HG02943 (cell line): ENCODE measurements around the gene ADD3.

Source experiments
- ATAC-seq: cut with Tn5 transposase; IDR thresholded peaks from one replicate; pipeline ENCODE4 v1.9.1; 2021; ENCODE audit warnings: mild to moderate bottlenecking, low read depth, moderate library complexity; ENCODE audit not compliant: unreplicated experiment

ADD3 gene

DNA sequence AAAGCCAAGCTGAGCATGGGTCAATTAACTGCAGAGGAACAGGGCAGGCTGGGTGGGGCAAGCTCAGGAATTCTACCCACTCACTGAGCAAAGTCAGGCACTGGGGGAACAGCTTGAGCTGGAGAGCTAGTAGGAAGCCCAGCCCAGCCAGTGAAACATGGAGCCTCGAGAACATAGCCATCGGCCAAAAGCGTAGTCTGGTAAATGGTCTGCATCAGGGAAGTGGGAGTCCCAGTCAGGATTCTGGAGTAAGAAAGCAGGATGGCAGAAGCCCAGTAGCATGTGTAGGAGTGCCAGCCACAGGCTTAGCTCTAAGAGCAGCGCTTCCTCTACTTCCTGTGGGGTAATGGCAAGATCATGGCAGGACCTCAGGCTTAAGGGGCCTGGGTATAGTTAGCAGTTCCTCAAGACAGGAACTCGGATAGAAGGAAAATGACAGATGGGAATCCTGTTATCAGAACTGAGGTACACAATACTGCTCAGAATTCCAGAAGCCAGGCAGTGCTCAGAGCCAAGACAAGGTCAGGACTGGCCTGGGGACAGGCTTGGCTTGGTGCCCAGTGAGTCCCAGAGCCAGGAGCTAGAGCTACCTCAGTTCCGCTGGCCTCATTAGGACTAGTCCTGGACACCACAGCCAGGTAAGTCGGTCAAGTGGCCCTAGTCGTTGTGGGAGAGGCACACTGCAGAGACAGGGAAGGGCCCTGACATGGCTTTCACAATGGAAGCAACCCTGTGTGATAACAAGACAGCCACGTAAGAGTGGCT, 134.3 kb downstream of the ADD3 start:
- no peak for ATAC-seq

DNA sequence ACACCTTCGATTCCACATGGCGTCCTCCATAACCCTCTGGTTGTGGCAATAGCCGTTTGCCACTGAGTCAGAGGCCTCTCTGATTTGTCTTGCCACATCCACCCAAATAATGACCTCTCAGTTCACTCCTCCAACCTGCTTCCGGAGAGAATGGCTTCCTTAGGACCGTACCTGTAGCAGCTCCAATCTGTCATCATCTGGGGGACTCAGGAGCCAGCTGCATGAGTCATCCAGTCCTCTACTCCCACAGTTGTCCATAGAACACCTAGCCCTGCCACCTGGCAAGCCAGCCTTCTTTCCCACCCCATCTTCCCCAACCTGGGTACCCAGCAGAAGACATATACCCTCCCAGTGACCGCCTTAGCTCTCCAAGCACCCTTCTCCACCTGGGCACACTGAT, 135.2 kb downstream of the ADD3 start:
- ATAC-seq = no peak

DNA sequence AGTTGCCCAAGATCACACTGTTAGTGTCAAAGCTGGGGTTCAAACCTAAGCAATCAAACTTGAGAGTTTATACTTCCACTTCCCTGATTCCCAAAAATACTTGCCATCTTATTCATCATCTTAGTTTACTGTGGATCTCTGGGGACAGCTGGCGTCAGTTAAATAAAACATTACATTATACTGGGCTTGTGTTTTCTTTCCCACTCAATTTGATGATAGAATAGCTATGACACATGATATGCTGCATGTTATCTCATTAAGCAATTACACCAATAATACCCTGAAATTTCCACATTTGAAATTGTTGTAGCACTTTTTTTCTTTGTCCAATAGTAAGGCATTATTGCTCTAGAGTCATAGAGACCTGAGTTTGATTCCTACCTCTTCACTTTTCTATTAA, 136.7 kb downstream of the ADD3 start:
- ATAC-seq = no peak

DNA sequence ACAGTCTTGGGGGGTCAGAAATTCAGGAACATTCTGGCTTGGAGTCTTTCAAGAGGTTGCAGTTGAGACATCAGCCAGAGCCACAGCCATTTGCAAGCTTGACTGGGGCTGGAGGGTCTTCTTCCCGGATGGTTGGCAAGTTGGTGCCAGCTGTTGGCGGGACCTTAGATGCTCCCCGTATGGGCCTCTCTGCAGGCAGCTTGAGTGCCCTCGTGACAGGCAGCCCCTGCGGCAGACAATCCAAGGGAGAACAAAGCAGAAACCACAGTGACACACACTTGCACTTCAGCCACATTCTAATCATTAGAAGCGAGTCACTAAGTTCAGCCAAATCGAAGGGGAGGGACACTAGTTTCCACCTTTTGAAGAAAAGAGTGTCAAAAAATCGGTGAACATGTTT, 140.2 kb downstream of the ADD3 start:
- no peak for ATAC-seq

DNA sequence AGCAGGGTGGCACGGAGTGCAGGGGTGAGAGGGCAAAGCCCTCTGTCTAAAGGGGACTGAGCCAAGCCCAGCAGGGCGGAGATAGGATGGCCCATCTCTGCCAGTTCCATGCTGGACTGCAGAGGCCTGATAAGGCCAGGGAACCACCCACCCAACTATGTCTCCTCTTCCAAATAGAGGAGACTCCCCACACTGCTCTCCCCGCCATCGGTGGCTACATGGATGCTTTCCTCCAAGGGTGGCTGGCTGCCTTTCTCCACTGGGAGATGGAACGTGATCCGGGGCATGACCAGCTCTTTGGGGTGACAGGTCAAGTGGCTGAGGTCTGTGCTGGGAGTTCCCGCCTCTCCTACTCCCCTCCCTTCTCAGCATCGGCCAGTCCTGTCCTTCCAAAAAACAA, 141.5 kb downstream of the ADD3 start:
- ATAC-seq = no peak

DNA sequence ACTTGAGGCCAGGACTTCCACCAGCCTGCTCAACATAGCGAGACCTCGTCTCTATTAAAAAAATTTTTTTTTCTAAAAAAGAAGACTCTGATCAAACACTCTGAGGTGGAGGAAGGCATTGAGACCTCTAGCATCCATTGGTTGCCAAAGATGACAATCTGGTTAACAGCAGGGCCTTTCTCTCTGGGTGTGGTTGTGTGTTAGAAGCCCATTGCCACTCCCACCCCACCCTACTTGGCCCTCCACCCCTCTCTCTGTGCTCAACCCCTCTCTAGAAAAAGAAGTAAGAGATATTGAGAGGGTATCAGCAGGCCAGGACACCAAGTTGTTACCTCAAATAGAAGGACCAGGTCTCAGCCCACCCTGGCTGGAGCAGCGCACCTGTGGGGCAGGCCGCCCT, 142.3 kb downstream of the ADD3 start:
- ATAC-seq = no peak

DNA sequence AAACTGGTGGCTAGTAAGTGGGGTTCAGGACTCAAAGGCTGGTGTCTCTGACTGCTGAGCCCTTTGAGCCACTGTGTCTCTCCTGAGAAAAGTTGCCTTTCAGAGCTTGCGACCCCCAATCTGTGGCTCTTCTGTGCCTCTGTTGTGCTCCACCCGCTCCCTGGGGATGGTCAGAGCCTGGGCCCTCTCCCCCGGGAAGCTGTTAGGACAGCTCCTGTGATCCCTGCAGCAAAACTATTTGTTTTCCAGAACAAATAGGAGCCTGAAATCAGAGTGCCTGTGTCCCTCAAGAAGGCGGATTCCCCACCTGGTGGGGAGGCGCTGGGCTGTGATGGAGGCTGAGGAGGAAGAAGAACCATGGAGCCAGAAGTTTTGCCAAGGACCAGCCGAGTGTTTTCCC, 143.2 kb downstream of the ADD3 start:
- no peak for ATAC-seq

DNA sequence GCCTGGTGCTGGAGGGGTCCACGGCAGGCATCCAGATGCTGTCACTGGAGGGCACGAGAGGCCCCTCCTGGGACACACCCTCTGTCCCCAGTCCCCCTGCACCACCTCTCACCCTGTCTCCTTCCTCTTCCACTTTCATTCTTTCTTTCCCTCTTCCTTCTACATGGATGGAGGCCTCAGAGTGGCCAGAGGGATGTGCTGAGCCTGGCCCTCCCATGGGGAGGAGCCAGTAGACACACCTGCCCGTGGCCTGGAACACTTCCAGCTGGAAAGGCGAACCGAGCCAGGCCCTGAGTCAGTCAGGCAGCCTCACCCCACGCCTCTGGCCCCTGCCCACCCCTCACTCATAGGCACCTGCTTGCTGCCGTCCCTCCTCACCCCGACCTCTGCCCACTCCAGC, 143.7 kb downstream of the ADD3 start:
- ATAC-seq = no peak

DNA sequence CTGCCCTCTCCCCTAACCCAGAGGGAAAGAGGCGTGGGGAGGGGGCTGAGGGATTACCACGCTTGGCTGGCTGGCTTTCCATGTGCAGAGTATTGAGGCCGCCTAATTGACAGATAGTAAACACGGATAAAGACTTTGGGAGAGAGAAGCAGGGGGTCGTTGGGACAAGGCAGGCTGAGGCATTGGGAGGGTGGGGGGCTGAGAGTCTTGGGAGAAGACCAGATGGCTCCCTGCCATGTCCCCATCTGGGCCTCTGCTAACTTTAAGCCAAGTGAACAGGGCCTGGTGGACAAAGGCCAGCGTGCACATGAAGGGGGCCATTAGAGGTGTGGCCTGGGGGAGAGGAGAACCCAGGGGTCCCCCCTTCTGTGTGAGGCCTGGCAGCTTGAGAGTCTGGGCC, 144.2 kb downstream of the ADD3 start:
- no peak for ATAC-seq

DNA sequence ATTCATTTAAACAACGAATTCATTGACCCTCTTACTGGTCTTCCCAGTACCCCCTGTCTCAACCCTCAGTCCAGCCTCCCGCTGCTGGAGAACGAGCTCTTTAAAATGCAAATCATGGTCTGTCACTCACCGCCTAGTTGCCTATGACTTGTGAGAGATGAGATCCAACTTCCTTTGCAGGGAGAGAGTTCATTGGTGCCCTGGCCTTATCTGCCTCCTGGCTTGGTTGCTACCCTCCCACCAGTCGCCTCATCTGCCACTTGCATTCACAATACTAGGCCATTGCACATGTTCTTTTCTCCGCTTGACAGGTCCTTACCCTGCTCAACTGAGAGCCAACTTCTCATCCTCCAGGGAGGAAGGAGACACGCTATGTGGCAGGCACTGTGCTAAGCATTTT, 145.6 kb downstream of the ADD3 start:
- ATAC-seq = no peak

DNA sequence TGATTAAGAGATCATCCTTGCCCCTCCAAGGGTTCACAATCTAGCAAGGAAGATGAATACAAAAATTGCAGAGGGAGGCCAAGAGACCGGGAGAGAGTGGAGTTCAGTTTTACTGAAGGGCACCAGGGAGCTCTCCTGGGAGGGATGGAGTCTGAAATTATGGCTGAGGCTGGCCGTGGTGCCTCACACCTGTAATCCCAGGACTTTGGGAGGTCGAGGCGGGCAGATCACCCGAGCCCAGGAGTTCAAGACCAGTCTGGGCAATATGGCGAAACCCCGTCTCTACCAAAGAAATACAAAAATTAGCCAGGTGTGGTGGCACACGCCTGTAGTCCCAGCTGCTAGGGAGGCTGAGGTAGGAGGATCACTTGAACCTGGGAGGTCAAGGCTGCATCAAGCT, 148.3 kb downstream of the ADD3 start:
- ATAC-seq = no peak

DNA sequence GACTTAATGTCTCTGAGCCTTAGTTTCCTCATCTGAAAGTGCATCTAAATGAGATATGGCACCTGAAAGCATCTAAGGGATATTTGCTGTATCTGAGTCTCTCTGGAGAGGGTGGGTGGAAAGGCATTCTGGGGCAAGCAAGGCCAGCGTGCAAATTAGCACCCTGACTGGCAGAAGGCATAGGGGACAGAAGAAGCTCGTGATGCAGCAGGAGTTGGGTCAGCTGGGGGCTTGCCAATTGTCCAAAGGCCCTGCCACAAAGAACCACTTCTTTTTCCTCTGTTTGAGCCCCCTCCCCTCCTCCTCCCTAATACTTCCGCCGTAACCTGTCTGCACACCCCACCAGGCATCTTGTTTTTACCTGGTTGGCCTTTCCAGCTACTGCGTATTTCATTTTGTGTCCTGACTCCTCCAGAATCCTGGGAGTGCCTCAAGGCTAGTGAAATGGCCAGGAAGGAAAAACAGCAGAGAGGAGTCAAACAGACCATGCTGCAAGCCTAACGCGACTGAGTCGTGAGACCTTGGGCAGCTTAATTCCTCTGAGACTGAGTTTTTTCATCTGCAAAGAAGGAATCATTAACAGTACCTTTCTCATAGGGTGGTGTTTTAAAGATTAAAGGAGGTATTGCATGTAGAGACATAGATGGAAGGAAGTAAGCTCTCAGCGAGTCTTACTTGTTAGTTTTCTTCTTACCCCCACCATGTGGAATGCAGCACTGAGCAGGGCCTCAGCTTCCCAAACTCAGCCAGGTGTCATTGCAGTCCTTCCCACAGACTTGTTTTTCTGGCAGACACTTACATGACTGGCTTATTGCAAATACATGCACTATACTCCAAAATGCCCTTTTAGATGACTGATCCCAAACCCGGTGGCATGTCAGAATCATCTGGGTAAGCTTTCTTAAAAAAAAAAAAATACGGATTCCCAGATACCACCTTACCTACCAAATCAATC, 150.5 kb downstream of the ADD3 start:
- no peak for ATAC-seq

DNA sequence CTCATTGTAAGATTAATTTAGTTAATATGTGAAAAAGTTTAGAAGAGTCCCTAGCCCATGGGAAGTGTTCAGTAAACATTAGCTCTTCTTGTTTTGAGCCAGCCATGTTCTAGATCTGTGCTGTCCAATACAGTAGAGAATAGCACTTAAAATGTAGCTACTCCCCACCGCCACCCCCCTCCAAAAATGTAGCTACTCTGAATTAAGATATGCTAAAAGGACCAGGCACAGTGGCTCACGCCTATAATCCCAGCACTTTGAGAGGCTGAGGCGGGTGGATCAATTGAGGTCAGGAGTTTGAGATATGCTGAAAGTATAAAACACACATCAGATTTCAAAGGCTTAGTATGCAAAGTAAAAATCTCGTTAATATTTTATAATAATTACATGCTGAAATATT, 152.3 kb downstream of the ADD3 start:
- ATAC-seq = no peak

DNA sequence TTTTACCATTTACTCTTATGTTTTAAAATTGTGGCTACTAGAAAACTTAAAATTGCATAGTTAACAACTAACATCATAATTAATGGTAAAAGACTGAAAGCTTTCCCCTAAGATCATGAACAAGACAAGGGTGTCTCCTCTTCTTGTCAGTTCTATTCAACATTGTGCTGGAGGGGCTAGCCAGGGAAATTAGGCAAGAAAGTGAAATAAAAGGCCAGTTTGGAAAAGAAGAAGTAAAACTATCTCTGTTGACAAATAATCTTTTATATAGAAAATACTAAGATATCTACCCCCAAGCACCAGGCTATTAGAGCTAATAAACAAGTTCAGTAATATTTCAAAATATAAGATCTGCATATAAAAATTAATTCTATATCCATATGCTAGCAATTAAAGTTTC, 152.7 kb downstream of the ADD3 start:
- ATAC-seq = no peak

DNA sequence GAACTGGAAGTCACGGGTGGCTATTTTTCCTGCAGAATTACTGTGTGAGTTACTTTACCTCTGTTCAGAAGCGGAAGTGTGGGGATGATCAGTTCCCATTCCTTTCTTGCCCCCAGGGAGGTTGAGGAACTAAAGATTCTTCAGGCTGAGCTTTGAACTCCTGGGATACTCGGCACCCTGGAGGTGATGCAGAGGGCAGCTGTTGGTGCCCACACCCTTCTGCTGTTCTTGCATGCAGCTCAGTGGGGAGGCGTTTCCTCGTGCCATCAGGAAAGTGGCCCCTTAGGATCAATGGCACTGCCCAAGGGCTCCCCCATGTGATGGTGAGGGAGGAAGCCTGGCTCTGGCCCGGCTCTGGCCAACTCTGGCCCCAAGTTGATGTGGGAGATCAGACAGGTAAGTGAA, 155.0 kb downstream of the ADD3 start:
- no peak for ATAC-seq

DNA sequence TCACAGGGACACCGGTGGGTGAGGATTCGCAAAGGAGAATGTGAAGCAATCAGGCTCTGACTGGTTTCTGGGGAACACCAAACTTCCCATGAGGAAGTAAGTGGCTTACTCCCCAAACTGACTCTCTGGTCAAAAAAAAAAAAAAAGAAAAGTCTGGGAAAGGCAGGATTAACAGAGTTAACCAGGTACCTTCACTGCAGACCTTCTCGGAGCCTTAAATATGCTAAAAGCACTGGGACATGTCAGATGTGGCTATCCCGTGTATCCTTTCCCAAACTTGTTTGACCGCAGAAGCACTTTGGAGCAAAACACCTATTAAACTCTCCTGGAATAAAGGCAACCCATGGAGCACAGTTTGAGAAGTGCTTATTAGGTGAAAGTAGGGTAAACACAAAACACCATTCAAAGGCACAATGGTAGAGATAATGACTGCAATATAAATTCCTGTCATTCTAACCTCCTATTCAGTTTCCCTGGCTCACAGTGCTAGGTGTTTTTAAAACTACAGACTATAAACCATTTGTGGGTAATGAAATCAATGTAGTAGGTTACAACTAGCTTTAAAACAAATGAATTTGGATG, 155.5 kb downstream of the ADD3 start:
- ATAC-seq = no peak

DNA sequence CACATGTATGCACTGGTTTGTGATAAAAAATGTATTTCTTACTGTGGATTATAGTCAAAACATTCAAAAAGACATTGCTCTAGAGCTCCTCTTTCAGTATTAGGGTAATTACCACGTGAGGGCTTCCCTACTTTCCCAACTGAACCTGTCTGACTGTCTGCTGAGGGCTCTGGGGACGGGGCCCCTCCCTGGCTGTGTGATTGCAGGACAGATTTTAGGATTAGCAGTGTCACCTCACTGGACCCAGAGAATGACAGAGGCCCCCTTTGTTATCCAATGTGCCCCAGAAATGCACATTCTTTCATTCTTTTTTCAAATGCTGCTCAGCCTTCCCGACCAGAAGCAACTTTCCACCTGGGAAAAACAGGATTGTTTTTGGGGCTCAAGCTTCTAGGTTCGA, 156.1 kb downstream of the ADD3 start:
- no peak for ATAC-seq

DNA sequence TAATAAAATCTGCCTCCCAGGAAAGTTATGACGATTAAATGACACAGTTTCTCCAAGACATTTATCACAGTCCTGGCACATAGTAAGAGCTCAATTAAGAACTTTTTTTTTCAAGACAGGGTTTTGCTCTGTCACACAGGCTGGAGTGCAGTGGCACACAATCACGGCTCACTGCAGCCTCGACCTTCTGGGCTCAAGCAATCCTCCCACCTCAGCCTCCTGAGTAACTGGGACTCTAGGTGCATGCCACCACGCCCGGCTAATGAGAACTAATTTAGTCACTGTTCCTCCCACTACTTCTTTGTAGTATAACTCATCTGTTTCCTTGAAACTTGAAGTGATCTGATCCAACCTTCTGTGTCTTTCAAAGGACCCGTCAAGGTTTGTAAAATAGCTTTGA, 157.5 kb downstream of the ADD3 start:
- no peak for ATAC-seq

DNA sequence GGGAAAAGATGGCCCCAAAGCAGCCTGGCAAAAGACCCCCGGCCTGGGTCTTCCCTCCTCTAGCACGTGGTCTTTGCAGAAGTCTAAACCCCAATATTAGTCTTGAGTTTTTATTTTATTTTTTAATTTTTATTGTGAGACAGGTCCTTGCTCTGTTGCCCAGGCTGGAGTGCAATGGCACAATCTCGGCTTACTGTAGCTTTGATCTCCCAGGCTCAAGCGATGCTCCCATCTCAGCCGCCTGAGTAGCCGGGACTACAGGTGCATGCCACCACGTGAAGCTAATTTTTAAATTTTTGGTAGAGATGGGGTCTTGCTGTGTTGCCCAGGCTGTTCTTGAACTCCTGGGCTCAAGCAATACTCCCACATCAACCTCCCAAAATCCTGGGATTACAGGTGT, 159.4 kb downstream of the ADD3 start:
- no peak for ATAC-seq

DNA sequence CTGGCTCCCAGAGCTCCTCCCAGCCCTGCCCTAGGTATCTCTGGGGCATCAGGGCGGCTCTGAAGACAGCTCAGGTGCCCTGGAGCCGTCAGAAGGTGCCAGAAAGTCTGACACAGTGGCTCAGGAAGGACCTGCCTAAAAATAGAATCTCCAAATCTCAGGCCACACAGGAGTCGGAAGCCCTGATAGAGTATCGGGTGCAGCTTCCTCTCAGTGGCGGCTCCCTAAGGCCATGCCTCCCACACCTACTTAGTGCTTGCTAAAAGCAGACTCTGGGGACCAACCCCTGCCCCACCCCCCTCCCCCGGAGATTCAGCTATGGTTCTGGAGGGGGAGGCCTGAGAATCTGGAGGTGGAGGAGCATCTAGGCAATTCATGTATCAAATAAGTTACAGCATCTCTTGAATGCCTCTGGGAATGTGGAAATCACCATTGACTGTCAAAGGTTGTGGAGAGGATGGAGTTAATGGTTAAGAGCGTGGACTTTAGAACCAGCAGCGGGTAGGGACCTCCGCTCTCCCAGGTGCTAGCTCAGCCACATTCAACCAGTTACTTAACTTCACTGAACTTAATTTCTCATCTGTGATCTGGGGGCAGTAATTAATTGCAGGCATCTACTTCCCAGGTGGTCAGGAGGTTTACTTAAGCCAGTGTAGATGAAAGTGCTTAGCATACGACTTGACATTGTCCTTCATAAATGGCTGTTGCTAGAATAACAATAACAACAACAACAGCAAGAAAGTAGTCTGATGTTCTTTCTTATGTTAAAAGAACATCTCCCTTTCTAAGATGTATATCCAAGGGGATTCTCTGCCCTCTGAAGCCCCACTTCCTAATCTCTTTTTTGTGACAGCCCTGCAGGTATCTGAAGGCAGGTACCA, 161.1 kb downstream of the ADD3 start:
- ATAC-seq = no peak

DNA sequence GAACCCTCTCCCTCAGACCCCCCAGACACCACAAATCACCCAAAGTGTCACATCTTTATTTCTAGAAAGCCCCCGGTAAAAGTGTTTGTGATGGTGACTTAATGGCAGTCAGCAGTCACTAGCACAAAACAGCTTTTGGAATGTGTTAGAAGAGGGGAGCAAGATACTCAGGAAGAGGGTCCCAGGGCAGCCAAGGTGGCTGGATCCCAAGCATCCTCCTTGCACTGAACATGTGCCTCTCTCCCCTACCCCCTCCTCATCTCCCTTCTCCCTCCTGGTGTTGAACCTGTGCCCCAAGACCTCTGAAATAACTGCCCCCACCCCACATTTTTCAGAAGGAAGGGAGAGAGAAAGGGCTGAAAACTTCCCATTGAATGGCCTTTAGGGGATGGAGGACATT, 161.8 kb downstream of the ADD3 start:
- ATAC-seq = no peak
